Measurements from ENCODE around the gene NLGN1.

Gene NLGN1

DNA sequence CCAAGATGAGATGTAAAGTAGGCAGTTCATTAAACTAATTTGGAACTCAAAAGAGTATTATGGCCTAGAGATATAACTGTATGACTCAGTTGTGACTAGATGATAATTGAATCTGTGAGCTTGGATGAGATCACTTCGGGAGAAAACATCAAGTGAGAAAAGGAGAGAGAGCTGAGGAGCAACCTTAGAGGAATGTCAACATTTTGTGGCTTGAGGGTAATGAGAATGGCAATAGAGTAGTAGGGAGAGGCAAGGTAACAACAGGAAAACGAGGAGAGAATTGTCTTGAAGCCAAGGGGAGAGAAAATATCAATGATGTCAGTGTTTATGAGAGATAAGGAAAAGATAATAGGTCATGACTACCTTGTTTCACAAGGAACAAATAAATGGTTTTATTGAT lies 580.2 kb downstream of the NLGN1 start:
- DNase-seq: peak; percentile 32
- no peak for TF ChIP-seq CTCF (IDR thresholded peaks at IDR 0.05; ENCODE audit: low read depth, low read length, missing control alignments)
- Histone ChIP-seq H3K27ac (no peak overlapping the region), H3K36me3 (replicated peaks) (no peaks in the 10 kb centered on the region), H3K27me3 (replicated peaks) (no peaks in the 10 kb centered on the region), H3K4me3 (ENCODE audit: low read depth, low read length) (no peak overlapping the region)
- in situ Hi-C loops (cut with HindIII; ENCODE audit: low pct_ligation_motif_present, low sequenced_read_pairs): no loop called here

DNA sequence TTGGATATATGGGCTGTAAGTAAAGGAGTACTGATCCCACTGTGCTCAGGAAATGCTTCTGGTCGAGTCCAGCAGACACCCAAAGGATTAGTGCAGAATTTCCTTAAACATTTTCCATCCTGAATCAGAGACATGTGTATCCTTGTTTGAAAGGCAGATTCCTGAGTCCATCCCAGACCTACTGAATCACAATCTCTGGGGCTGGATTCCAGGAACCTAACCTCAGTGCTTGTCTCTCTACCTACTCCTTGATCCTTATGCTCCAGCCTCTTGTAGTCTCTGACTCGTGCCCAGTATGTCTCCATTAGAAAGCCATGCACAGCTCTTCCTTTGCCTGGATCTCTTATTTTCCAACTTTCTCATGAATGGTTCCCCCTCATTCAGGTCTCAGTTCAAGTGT lies 585.8 kb downstream of the NLGN1 start:
- no peak for DNase-seq
- in situ Hi-C loops (cut with HindIII; ENCODE audit: low pct_ligation_motif_present, low sequenced_read_pairs): no loop called here
- no peak for TF ChIP-seq CTCF (IDR thresholded peaks at IDR 0.05; ENCODE audit: low read depth, low read length, missing control alignments)
- Histone ChIP-seq H3K4me3 (ENCODE audit: low read depth, low read length) (no peak overlapping the region), H3K27ac (no peak overlapping the region), H3K36me3 (replicated peaks) (no peaks in the 10 kb centered on the region), H3K27me3 (replicated peaks) (no peaks in the 10 kb centered on the region)

DNA sequence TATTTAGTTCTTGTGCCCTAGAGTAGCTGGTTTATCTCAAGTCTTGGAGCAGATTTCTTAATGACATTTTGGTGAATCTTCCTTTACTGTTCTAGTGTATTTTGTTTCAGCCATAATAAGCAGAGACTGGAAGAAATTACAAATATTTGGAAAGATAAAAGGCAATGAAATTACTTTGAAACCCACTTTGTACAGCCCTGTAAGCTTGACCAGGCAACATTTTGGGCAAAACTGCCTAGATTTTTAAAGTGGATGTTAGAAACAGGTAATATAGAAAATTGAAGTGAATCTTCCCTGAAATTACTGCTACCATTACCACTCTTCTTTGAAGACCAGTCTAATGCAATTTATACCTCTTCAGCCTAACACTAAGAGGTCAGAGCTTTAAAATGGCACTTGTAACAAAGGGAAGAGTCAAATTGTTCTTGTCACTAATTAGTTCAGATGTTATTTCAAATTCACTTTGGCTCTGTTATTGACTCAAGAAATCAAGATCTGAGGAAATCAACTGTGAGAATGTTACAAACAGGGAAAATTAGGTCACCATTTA lies 589.4 kb downstream of the NLGN1 start:
- no peak for TF ChIP-seq CTCF (IDR thresholded peaks at IDR 0.05; ENCODE audit: low read depth, low read length, missing control alignments)
- no peaks in the 10 kb centered on the region for H3K27me3 ChIP-seq (replicated peaks)
- H3K27ac ChIP-seq: no peak overlapping the region
- H3K4me3 ChIP-seq (ENCODE audit: low read depth, low read length): no peak overlapping the region
- DNase-seq: no peak
- in situ Hi-C loops (cut with HindIII; ENCODE audit: low pct_ligation_motif_present, low sequenced_read_pairs): no loop called here
- no peaks in the 10 kb centered on the region for H3K36me3 ChIP-seq (replicated peaks)

- Histone ChIP-seq H3K4me3 (ENCODE audit: low read depth, low read length) (no peak overlapping the region), H3K36me3 (replicated peaks) (no peaks in the 10 kb centered on the region), H3K27ac (no peak overlapping the region), H3K27me3 (replicated peaks) (no peaks in the 10 kb centered on the region)
- TF ChIP-seq CTCF (IDR thresholded peaks at IDR 0.05; ENCODE audit: low read depth, low read length, missing control alignments): no peak
- in situ Hi-C loops (cut with HindIII; ENCODE audit: low pct_ligation_motif_present, low sequenced_read_pairs): no loop called here
- DNase-seq: no peak
Measured at GRCh38 chr3:173988909-173989308, 591.4 kb downstream of the NLGN1 start.

GRCh38 chr3:173992416-173992815 lies 594.9 kb downstream of the NLGN1 start:
- Histone ChIP-seq H3K27me3 (replicated peaks) (no peaks in the 10 kb centered on the region), H3K4me3 (ENCODE audit: low read depth, low read length) (no peak overlapping the region), H3K27ac (no peak overlapping the region), H3K36me3 (replicated peaks) (no peaks in the 10 kb centered on the region)
- TF ChIP-seq CTCF (IDR thresholded peaks at IDR 0.05; ENCODE audit: low read depth, low read length, missing control alignments): no peak
- DNase-seq: no peak
- in situ Hi-C loops (cut with HindIII; ENCODE audit: low pct_ligation_motif_present, low sequenced_read_pairs): no loop called here

- Histone ChIP-seq H3K27ac (no peak overlapping the region), H3K27me3 (replicated peaks) (no peaks in the 10 kb centered on the region), H3K4me3 (ENCODE audit: low read depth, low read length) (no peak overlapping the region), H3K36me3 (replicated peaks) (no peaks in the 10 kb centered on the region)
- DNase-seq: peak; percentile 58
- in situ Hi-C loops (cut with HindIII; ENCODE audit: low pct_ligation_motif_present, low sequenced_read_pairs): no loop called here
- peak; percentile 38 for TF ChIP-seq CTCF (IDR thresholded peaks at IDR 0.05; ENCODE audit: low read depth, low read length, missing control alignments)
Measured at GRCh38 chr3:173993299-173993698, 595.8 kb downstream of the NLGN1 start.

Data from brain microvascular endothelial cell (primary cell).